GM19023 (cell line): ENCODE data around the gene FOXJ3.

Source experiments
- ATAC-seq: cut with Tn5 transposase; IDR thresholded peaks from one replicate; pipeline ENCODE4 v1.9.1; 2021; ENCODE audit warnings: mild to moderate bottlenecking, moderate library complexity; ENCODE audit not compliant: unreplicated experiment

The FOXJ3 gene

GRCh38 chr1:42146626-42147320 is 188.3 kb downstream of the FOXJ3 start:
- ATAC-seq, result no peak

GRCh38 chr1:42145764-42146625 is 189.0 kb downstream of the FOXJ3 start:
- ATAC-seq, result no peak

- ATAC-seq, result no peak
Observed at GRCh38 chr1:42145389-42145716, 189.7 kb downstream of the FOXJ3 start.

- no peak for ATAC-seq
Observed at GRCh38 chr1:42144711-42145388, 190.2 kb downstream of the FOXJ3 start.

GRCh38 chr1:42143896-42144710 is 190.9 kb downstream of the FOXJ3 start:
- ATAC-seq, result no peak

GRCh38 chr1:42142894-42143675 is 191.9 kb downstream of the FOXJ3 start:
- no peak for ATAC-seq

- no peak for ATAC-seq
Observed at GRCh38 chr1:42141978-42142377, 193.1 kb downstream of the FOXJ3 start.

GRCh38 chr1:42140191-42140590 is 194.8 kb downstream of the FOXJ3 start:
- no peak for ATAC-seq

- no peak for ATAC-seq
Observed at GRCh38 chr1:42139444-42139843, 195.6 kb downstream of the FOXJ3 start.

GRCh38 chr1:42138586-42138985 is 196.4 kb downstream of the FOXJ3 start:
- ATAC-seq, result no peak

GRCh38 chr1:42137766-42138165 is 197.3 kb downstream of the FOXJ3 start:
- no peak for ATAC-seq

- no peak for ATAC-seq
Observed at GRCh38 chr1:42136466-42136865, 198.6 kb downstream of the FOXJ3 start.

- ATAC-seq, result no peak
Observed at GRCh38 chr1:42135426-42135825, 199.6 kb downstream of the FOXJ3 start.

GRCh38 chr1:42133809-42134526 is 201.1 kb downstream of the FOXJ3 start:
- ATAC-seq, result no peak

GRCh38 chr1:42133390-42133789 is 201.6 kb downstream of the FOXJ3 start:
- ATAC-seq, result no peak

GRCh38 chr1:42130061-42130660 is 204.9 kb downstream of the FOXJ3 start:
- no peak for ATAC-seq

GRCh38 chr1:42128964-42129363 is 206.1 kb downstream of the FOXJ3 start:
- no peak for ATAC-seq

- no peak for ATAC-seq
Observed at GRCh38 chr1:42128499-42128898, 206.5 kb downstream of the FOXJ3 start.

- ATAC-seq, result no peak
Observed at GRCh38 chr1:42127767-42128166, 207.3 kb downstream of the FOXJ3 start.
